Ovary (tissue), 9 donors: ENCODE measurements around the gene TSC2. TPM values are rescaled to one million over a fixed set of nuclear protein-coding genes. Genes with fewer than 3 reads are reported as not detected.
"Not testable (repeated sequence)": the region's sequence is repeated elsewhere in the genome, so short reads cannot be mapped to it uniquely, and the experiment has no call there.

Experiments used
- DNase-seq, 5 donors: peaks; one replicate each; pipeline ENCODE4 v3.0.0-alpha.2; 2019 to 2020
- H3K27ac ChIP-seq, 2 donors: fragments of 200-600 bp; one replicate each; pipeline versions ENCODE4 v1.5.1 to v1.8.0; 2019 to 2022
- H3K27me3 ChIP-seq: fragments of 200-600 bp; one replicate; pipeline ENCODE4 v1.8.0; 2022
- H3K36me3 ChIP-seq: fragments of 200-600 bp; sonication (generic); one replicate; pipeline ENCODE4 v1.5.1; 2019
- H3K4me1 ChIP-seq: one replicate; pipeline ENCODE4 v1.8.1; 2013; ENCODE audit warnings: mild to moderate bottlenecking, moderate library complexity; ENCODE audit not compliant: insufficient read depth
- H3K4me3 ChIP-seq: fragments of 200-600 bp; sonication (generic); one replicate; pipeline ENCODE4 v1.5.1; 2017
- H3K9me3 ChIP-seq, 2 donors: fragments of 200-600 bp in 1 of 2; sonication (generic) in 1 of 2; one replicate each; pipeline versions ENCODE4 v1.5.1 to v1.8.1; 2013 to 2019; ENCODE audit warnings: mild to moderate bottlenecking in 1 of 2, moderate library complexity in 1 of 2
- EP300 ChIP-seq: sonication (generic); formaldehyde crosslinking; IDR thresholded peaks from one replicate; pipeline ENCODE4 v1.6.1; 2017; ENCODE audit warnings: antibody characterized with exemption
- POLR2A ChIP-seq: fragments of 450-650 bp; IDR thresholded peaks from one replicate; pipeline ENCODE4 v1.6.1; 2017; ENCODE audit warnings: antibody characterized with exemption, mild to moderate bottlenecking, moderate library complexity
- WGBS, 3 donors: extraction: QIAGEN DNeasy Blood & Tissue Kit in 1 of 3; methylation state at CpG; one replicate each; pipeline versions ENCODE4 v1.1.5 to v1.1.7; 2013 to 2017; 5-methylcytosine and 5-hydroxymethylcytosine counted together
- intact Hi-C, 4 donors: fragments of 100-400 bp; cut with DNase I; formaldehyde crosslinking; loops; one replicate each; pipeline versions ENCODE4 v1.11.0 to v1.15.1; 2022 to 2023
- polyA plus RNA-seq, 2 donors: library from polyadenylated mRNA; stranded (reverse); fragments of 200-250 nt in 1 of 2; fragments of 350-450 nt in 1 of 2; fragmentation: Illumina TruSeq in 1 of 2; extraction: RNeasy Lipid Tissue Mini Kit (QIAGEN cat#74804) in 1 of 2; gene quantifications; one replicate each; pipeline ENCODE4 v1.2.3, GENCODE V29; 2013 to 2014
- total RNA-seq, 7 donors: library from RNA; depleted of rRNA in 2 of 7; stranded (reverse); fragments of >200 nt in 2 of 7; fragmentation: NEBNext Ultra II Directional in 3 of 7; extraction: Animal tissue kit (Norgen Biotek cat#: 25700) in 3 of 7; gene quantifications; one replicate each; pipeline versions ENCODE4 v1.1.0 to v1.2.4, GENCODE V29; 2016 to 2023
- TF ChIP-seq, protein P1 (sequence below), 3 donors: fragments of 450-650 bp in 2 of 3; fragments of 200-600 bp in 1 of 3; IDR thresholded peaks; one replicate each; pipeline versions ENCODE4 v1.5.1 to v1.8.0; 2016 to 2022; ENCODE audit warnings: antibody characterized with exemption in 3 of 3, mild to moderate bottlenecking in 1 of 3
- donor health status: DM: no; HTN: no; CAD: no; lungs with moderate emphysema.
- donor health status: DM: no; HTN: no; CAD: no.
- donor health status: Bipolar disorder and iron deficiency.
- donor health status: DM: yes; HTN: yes; CAD: no.
- donor health status: DM: no; HTN: no; CAD: no.
- donor health status: DM: yes; HTN: yes; CAD: no.

The TSC2 gene
- total and polyA plus RNA-seq, 9 donors, result 47.0 to 150 (median 96.0) TPM

DNA sequence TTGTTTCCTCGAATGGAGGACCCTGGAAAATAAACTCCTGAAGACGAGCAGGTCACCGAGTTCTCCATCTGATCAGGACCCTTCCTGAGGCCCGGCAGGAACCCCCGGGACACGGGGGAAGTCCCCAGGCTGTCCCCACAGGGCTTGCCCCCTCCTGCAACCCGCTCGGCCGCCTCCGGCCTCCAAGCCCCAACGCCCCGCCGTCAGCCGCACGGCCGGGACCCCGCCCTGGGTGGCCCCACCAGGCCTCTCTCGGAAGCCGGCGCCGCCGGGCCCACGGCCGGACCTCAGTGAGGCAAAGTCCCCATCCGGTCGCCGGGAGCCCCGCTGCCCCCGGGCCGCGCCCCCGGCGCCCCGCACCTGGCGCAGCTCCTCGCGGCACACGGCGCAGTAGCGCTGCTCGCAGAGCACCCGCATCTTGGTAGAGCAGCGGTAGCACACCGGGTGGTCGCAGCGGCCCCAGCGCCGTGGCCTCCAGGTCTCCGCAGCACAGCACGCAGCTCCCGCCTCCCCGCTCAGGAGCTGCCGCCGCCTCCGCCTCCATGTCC is 38.5 kb upstream of the TSC2 start:
- H3K36me3 ChIP-seq, result no peaks in the 10 kb centered on the region
- no peaks in the 10 kb centered on the region for H3K9me3 ChIP-seq
- H3K4me3 ChIP-seq, result peak overlapping the region; percentile 68
- H3K4me1 ChIP-seq, result peaks cover 21% of the 10 kb centered on the region
- peak in 2 of 5 donors; percentile 56 to 60 for DNase-seq
- WGBS, 3 donors, result 0% methylated on average over 45 to 55 of the region's 55 CpGs
- intact Hi-C loops, result no loop called here
- H3K27me3 ChIP-seq, result no peaks in the 10 kb centered on the region
- TF ChIP-seq EP300, result no peak
- TF ChIP-seq, protein P1, sequence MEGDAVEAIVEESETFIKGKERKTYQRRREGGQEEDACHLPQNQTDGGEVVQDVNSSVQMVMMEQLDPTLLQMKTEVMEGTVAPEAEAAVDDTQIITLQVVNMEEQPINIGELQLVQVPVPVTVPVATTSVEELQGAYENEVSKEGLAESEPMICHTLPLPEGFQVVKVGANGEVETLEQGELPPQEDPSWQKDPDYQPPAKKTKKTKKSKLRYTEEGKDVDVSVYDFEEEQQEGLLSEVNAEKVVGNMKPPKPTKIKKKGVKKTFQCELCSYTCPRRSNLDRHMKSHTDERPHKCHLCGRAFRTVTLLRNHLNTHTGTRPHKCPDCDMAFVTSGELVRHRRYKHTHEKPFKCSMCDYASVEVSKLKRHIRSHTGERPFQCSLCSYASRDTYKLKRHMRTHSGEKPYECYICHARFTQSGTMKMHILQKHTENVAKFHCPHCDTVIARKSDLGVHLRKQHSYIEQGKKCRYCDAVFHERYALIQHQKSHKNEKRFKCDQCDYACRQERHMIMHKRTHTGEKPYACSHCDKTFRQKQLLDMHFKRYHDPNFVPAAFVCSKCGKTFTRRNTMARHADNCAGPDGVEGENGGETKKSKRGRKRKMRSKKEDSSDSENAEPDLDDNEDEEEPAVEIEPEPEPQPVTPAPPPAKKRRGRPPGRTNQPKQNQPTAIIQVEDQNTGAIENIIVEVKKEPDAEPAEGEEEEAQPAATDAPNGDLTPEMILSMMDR (IDR thresholded peaks at IDR 0.05), result no peak
- H3K27ac ChIP-seq, result peak overlapping the region in 1 of 2 donors; percentile 64

GRCh38 chr16:2009791-2010510 is 37.8 kb upstream of the TSC2 start, which contains the start of gene ZNF598:
TSS of gene ZNF598 (minus strand) at chr16:2009821.
- TF ChIP-seq EP300 (no peak), POLR2A (peak; percentile 81)
- TF ChIP-seq, protein P1 (IDR thresholded peaks at IDR 0.05), result peak in 1 of 3 donors; percentile 23
- peak within 1 kb of the TSS; percentile 0 to 69 for H3K27ac ChIP-seq
- peak within 1 kb of the TSS; percentile 68 for H3K4me3 ChIP-seq
- peaks cover 21% of the 10 kb centered on the region for H3K4me1 ChIP-seq
- 1 to 2% (median 2%) methylated on average over 27 to 52 of the region's 52 CpGs for WGBS, 3 donors
- intact Hi-C loops, result no loop called here
- H3K36me3 ChIP-seq, result no peaks in the 10 kb centered on the region
- DNase-seq, result peak; percentile 79 to 90 (median 85)
- no peaks in the 10 kb centered on the region for H3K9me3 ChIP-seq
- no peaks in the 10 kb centered on the region for H3K27me3 ChIP-seq

DNA sequence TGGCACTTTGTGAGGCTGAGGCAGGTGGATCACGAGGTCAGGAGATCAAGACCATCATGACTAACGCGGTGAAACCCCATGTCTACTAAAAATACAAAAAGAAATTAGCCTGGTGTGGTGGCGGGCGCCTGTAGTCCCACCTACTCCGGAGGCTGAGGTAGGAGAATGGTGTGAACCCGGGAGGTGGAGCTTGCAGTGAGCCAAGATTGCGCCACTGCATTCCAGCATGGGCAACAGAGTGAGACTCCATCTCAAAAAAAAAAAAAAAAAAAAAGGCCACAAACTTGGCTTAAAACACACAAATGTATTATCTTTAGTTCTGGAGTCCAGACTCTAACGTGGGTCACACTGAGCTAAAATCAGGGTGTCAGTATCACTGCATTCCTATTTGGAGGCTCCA is 36.1 kb upstream of the TSC2 start:
- intact Hi-C loops, DNase-seq, H3K27me3 ChIP-seq, H3K9me3 ChIP-seq, H3K4me3 ChIP-seq, H3K27ac ChIP-seq, H3K36me3 ChIP-seq: not testable (repeated sequence)
- 84 to 87% (median 85%) methylated on average over 9 of the region's 9 CpGs for WGBS, 3 donors
- peaks cover 21% of the 10 kb centered on the region for H3K4me1 ChIP-seq

- intact Hi-C loops, result no loop called here
- Histone ChIP-seq H3K27me3 (no peaks in the 10 kb centered on the region), H3K36me3 (no peaks in the 10 kb centered on the region), H3K4me3 (no peak overlapping the region), H3K4me1 (peaks cover 11% of the 10 kb centered on the region), H3K27ac (no peak overlapping the region), H3K9me3 (no peaks in the 10 kb centered on the region)
- TF ChIP-seq EP300 (no peak), POLR2A (no peak)
- TF ChIP-seq, protein P1 (IDR thresholded peaks at IDR 0.05), result no peak
- 82 to 91% (median 91%) methylated on average over 15 of the region's 15 CpGs for WGBS, 3 donors
- peak in 1 of 5 donors; percentile 19 for DNase-seq
Measured at GRCh38 chr16:2013527-2013926, 34.3 kb upstream of the TSC2 start.
